OCI-LY1 (cell line): Measurements from ENCODE around the gene HOXC11.

Experiments used
- CTCF ChIP-seq: fragments of 200-600 bp; sonication (generic), shearing (Covaris generic); IDR thresholded peaks from 2 replicates; pipeline ENCODE4 v1.5.1; 2017; ENCODE audit warnings: mild to moderate bottlenecking, antibody characterized with exemption, low read length, moderate library complexity, mixed read lengths
- EZH2 ChIP-seq: fragments of 200-600 bp; sonication (generic), shearing (Covaris generic); IDR thresholded peaks from 2 replicates; pipeline ENCODE4 v1.8.0; 2017; ENCODE audit warnings: borderline replicate concordance, mixed run types, mild to moderate bottlenecking, antibody characterized with exemption, low read length, moderate library complexity, mixed read lengths

DNA sequence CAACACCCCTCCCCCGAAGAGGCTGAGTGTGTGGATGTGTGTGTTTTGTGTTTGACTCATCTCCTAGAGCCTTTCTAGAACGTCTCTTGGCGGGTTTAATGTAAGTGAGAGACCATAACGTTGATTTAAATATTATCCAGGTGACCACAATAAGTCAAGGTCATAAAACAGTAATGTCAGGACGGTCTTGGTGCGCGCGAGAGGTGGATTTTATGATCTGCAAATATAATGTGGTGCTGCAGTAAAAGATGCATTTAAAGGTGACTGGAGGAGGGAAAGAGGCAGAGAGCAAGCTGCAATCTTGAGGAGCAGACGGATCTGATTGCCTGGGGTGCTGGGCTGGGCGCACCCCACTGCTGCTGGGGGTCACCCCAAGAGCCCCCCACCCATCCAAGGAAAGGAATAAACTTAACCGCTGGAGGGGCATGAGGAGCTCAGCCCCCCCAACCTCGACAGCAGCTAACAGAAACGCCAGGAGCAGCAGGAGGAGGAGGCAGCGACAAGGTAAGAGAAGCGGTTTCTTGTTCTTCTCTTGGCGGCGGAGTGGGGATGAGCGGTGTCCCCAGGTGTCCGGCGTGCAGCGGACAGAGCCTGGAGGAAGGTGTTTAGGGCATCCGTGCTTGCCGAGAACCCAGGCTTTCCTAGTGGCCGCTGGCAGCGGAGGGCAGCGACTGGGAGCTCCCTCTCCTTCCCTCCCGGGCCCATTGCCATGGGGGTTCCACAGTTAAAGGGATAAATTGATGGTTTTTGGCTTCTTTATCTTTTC is 17.6 kb downstream of the HOXC11 start:
- no peak for TF ChIP-seq CTCF
- no peak for TF ChIP-seq EZH2
